ENCODE results near the gene YY1AP1.
"Not testable (repeated sequence)": the region's sequence is repeated elsewhere in the genome, so short reads cannot be mapped to it uniquely, and the experiment has no call there.

The YY1AP1 gene

DNA sequence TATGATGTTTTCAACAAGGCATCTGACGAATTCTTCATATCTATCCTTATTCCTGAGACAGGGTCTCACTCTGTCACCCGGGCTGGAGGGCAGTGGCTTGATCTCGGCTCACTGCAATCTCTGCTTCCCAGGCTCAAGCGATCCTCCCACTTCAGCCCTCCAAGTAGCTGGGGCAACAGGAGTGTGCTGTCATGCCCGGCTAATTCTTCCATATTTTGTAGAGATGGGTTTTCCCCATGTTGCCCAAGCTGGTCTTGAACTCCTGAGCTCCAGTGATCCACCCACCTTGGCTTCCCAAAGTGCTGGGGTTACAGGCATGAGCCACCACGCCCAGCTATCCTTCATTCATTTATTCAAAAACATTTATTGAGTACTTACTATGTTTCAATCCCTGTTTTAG is 8.0 kb downstream of the YY1AP1 start:
- TF ChIP-seq, protein P1, sequence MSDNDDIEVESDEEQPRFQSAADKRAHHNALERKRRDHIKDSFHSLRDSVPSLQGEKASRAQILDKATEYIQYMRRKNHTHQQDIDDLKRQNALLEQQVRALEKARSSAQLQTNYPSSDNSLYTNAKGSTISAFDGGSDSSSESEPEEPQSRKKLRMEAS (IDR thresholded peaks at IDR 0.05; ENCODE audit: low read depth, low read length), result no peak
- TF ChIP-seq, protein P2, sequence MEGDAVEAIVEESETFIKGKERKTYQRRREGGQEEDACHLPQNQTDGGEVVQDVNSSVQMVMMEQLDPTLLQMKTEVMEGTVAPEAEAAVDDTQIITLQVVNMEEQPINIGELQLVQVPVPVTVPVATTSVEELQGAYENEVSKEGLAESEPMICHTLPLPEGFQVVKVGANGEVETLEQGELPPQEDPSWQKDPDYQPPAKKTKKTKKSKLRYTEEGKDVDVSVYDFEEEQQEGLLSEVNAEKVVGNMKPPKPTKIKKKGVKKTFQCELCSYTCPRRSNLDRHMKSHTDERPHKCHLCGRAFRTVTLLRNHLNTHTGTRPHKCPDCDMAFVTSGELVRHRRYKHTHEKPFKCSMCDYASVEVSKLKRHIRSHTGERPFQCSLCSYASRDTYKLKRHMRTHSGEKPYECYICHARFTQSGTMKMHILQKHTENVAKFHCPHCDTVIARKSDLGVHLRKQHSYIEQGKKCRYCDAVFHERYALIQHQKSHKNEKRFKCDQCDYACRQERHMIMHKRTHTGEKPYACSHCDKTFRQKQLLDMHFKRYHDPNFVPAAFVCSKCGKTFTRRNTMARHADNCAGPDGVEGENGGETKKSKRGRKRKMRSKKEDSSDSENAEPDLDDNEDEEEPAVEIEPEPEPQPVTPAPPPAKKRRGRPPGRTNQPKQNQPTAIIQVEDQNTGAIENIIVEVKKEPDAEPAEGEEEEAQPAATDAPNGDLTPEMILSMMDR (IDR thresholded peaks at IDR 0.05; ENCODE audit: low read depth, low read length), result no peak
- TF ChIP-seq POLR2A (IDR thresholded peaks at IDR 0.05; ENCODE audit: extremely low read depth, insufficient read length) (no peak), MYC (IDR thresholded peaks at IDR 0.05; ENCODE audit: low read depth, low read length) (no peak)
- DNase-seq (ENCODE audit: low read depth), result no peak
- no peak overlapping the region for H3K4me3 ChIP-seq (ENCODE audit: low read depth, low read length)

DNA sequence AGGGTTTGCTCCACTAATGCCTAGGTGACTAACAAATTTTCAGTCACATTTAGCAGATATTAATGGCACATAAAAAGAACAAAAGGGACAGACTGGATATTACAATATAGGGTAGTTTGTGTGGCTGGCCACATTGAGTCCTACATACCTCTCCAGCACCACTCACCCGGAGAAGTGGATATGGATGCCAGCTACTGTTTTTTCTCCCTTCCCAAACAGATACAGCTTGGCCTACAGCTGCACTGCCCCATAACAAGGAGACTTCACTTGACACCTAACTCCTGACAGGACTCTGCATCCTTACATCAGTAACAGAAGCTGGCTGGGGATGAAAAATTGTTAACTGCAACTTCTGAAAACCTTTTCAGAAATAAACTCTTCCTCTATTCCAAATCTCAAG is 9.6 kb downstream of the YY1AP1 start:
- not testable (repeated sequence) for H3K4me3 ChIP-seq (ENCODE audit: low read depth, low read length); DNase-seq (ENCODE audit: low read depth)

DNA sequence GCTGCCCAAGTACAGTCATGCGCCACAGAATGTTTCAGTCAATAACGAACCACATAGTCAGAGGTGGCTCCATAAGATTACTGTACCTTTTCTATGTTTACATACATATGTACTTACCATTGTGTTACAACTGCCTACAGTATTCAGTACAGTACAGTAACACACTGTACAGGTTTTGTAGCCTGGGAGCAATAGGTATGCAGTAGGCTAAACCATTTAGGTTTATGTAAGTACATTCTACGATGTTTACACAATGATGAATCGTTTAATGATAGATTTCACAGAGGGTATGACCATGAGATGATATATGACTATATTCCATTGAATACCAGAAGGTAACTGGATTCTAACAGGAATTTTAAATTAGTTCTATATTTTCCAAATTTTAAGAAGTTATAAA is 10.5 kb downstream of the YY1AP1 start:
- DNase-seq (ENCODE audit: low read depth), result no peak
- no peak overlapping the region for H3K4me3 ChIP-seq (ENCODE audit: low read depth, low read length)
- TF ChIP-seq, protein P2 (IDR thresholded peaks at IDR 0.05; ENCODE audit: low read depth, low read length), result no peak
- TF ChIP-seq MYC (IDR thresholded peaks at IDR 0.05; ENCODE audit: low read depth, low read length) (no peak), POLR2A (IDR thresholded peaks at IDR 0.05; ENCODE audit: extremely low read depth, insufficient read length) (no peak)
- TF ChIP-seq, protein P1 (IDR thresholded peaks at IDR 0.05; ENCODE audit: low read depth, low read length), result no peak

DNA sequence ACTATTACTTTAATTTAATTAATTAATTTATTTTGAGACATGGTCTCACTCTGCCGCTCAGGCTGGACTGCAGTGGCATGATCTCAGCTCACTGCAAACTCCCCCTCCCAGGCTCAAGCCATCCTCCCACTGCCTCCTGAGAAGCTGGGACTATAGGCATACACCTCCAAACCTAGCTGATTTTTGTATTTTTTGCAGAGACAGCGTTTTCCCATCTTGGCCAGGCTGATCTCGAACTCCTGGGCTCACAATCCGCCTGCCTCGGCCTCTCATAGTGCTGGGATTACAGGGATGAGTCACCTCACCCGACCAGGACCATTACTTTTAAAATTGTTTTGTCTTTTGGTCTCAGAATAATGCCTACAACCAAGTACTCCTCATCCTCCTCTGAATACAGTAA is 15.6 kb downstream of the YY1AP1 start:
- no peak for DNase-seq (ENCODE audit: low read depth)
- no peak for TF ChIP-seq POLR2A (IDR thresholded peaks at IDR 0.05; ENCODE audit: extremely low read depth, insufficient read length)
- TF ChIP-seq MYC (IDR thresholded peaks at IDR 0.05; ENCODE audit: low read depth, low read length), result no peak
- TF ChIP-seq, protein P2 (IDR thresholded peaks at IDR 0.05; ENCODE audit: low read depth, low read length), result no peak
- TF ChIP-seq, protein P1 (IDR thresholded peaks at IDR 0.05; ENCODE audit: low read depth, low read length), result no peak
- H3K4me3 ChIP-seq (ENCODE audit: low read depth, low read length), result no peak overlapping the region

DNA sequence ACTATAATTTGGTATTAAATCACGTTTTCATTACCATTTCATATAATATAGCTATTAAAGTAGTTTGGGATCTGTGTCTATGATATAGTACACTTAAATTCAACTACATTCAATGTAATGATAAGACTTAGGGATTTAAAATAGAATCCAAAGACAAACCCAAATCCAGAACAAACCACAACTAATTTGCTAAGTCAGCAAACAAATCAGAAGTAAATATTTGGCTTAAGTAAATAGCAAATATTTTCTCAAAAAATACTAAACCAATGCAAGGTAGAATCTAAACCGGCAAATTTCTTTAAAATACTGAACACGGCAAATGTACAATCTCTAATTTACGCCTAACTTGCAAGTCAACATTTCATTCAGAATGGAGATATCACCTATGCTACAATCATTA is 16.8 kb downstream of the YY1AP1 start:
- DNase-seq (ENCODE audit: low read depth), result no peak
- no peak overlapping the region for H3K4me3 ChIP-seq (ENCODE audit: low read depth, low read length)
- TF ChIP-seq, protein P2 (IDR thresholded peaks at IDR 0.05; ENCODE audit: low read depth, low read length), result no peak
- TF ChIP-seq, protein P1 (IDR thresholded peaks at IDR 0.05; ENCODE audit: low read depth, low read length), result no peak
- no peak for TF ChIP-seq MYC (IDR thresholded peaks at IDR 0.05; ENCODE audit: low read depth, low read length)
- TF ChIP-seq POLR2A (IDR thresholded peaks at IDR 0.05; ENCODE audit: extremely low read depth, insufficient read length), result no peak

DNA sequence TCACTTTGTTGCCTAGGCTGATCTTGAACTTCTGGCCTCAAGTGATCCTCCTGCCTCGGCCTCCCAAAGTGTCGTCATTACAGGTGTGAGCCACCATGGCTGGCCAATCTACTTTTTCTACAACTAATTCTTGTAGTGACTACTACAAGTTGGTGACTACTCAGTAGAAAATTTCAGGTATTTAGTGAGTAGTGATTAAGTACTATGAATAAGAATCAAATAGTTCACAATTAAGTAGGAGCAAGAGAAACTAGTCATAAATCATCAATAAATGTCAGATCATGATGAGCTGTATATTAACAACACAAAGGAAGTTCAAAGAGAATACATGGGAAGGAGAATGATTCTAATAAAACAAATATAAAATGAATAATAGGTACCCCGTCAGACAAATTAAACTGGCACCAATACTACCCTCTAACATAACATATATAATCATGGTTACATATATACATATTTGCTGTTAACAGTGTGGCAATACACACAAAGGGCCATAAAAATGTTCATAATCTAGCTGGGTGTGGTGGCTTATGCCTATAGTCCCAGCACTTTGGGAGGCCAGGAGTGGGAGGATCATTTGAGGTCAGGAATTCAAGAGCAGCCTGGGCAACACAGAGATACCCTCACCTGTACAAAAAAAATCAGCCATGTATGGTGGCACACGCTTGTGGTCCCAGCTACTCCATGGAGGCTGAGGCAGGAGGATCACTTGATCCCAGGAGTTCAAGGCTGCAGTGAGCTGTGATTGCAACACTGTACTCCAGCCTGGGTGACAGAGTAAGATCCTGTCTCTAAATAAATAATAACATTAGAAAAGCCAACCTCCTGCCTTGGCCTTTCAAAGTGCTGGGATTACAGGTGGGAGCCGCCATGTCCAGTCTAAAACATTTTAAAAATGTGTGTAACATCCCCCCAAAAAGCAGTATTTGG is 19.1 kb downstream of the YY1AP1 start:
- TF ChIP-seq, protein P2 (IDR thresholded peaks at IDR 0.05; ENCODE audit: low read depth, low read length), result no peak
- TF ChIP-seq, protein P1 (IDR thresholded peaks at IDR 0.05; ENCODE audit: low read depth, low read length), result no peak
- TF ChIP-seq MYC (IDR thresholded peaks at IDR 0.05; ENCODE audit: low read depth, low read length), result no peak
- TF ChIP-seq POLR2A (IDR thresholded peaks at IDR 0.05; ENCODE audit: extremely low read depth, insufficient read length), result no peak
- no peak overlapping the region for H3K4me3 ChIP-seq (ENCODE audit: low read depth, low read length)
- no peak for DNase-seq (ENCODE audit: low read depth)

DNA sequence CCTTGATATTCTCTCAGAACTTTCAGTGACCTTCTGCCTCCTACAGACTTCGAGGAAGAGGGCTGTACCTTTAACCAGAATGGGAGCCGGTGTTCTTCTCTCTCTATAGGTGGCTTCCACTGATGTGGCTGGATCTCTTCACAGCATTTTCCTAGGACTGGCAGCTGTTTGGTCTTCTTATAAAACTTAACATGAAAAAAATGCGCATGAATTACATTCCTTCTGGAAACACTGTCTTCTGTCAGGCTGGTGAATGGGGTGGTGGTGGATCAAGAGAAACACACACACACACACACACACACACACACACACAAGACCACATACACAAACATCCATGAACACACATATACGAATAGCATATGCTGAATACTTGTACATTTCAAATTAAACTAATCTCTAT is 27.3 kb downstream of the YY1AP1 start:
- DNase-seq (ENCODE audit: low read depth); H3K4me3 ChIP-seq (ENCODE audit: low read depth, low read length): not testable (repeated sequence)
